ENCODE results near the gene TRPV2.

Gene TRPV2

DNA sequence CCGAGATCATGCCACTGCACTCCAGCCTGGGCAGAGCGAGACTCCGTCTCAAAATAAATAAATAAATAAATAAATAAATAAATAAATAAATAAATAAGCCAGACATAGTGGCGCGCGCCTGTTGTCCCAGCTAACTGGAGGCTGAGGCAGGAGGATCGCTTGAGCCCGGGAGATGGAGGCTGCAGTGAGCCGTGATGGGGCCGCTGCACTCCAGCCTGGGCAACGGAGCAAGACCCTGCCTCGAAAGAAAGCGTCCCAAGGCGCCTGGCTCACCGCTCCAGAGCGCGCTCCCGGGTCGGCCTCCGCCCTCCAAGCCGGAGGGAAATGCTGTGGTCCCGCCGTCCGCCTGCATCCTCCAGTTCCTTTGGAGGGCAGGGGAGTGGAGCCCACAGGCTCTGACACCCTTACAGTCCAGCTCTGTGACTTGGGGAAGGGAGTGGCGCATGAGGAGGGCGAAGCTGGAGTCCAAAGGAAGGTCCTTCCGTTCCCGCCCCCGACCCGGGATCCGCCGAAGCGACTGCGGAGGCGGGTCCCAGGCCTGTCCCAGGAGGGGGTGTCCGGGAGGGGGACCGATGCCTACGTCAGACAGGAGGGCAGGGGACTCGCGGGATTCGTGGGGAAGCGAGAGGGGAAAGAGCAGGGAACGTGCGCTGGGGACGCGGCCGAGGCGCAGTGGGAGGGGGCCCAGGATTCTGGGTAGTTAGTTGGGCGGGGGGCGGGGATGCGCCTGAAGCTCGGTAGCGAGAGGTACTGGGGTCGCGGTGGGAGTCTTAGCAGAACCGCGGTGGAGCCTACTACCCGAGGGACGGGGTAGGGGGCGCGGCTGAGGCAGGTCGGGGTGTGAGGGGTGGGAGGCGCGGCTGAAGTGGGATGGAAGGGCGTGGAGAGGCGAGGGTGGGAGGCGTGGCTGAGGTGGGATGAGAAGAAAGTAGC lies 8.4 kb upstream of the TRPV2 start:
- no peak for DNase-seq (ENCODE audit: low read depth)

GRCh38 chr17:16407911-16408588 lies 7.3 kb upstream of the TRPV2 start:
- DNase-seq (ENCODE audit: low read depth): no peak

- no peak for DNase-seq (ENCODE audit: low read depth)
Measured at GRCh38 chr17:16417399-16417798, 2.0 kb downstream of the TRPV2 start.

DNA sequence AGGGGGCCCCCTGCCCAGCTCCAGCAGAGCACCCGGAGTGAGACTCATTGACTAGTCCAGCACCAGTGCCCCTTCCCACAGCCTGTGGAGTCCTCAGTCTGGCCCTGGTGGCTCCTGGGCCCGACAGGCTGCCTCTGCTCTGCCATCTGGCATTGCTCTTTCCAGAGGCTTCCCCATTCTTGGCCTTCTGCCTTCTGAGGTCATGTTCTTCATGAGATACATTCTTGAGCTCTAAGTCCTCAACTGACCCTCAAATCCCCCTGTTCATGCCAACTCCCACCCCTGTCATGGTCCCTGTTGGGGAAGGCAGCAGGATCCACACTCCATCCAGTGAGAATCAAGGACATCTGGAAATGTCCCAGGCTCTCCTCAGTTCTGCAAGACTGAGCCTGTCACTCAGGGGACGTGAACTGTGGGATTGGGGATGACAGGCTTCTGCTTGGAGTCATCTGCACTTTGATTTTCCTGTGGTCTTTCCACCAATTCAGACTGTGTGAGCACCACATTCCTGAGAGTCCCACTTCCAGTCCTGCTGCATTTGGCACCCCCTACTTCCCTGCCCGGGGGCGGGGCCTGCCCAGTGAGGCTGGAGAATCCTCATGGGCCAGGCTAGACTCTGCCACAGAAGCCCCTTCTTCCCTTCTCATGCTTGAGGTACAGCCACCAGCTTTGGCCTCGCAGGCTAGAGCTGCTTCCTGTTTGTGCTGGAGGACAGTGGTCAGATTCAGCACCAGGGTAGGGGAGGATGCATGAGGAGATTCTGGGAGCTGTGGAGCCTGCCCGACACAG lies 2.7 kb downstream of the TRPV2 start:
- DNase-seq (ENCODE audit: low read depth): no peak

GRCh38 chr17:16418685-16419068 lies 3.3 kb downstream of the TRPV2 start:
- no peak for DNase-seq (ENCODE audit: low read depth)

DNA sequence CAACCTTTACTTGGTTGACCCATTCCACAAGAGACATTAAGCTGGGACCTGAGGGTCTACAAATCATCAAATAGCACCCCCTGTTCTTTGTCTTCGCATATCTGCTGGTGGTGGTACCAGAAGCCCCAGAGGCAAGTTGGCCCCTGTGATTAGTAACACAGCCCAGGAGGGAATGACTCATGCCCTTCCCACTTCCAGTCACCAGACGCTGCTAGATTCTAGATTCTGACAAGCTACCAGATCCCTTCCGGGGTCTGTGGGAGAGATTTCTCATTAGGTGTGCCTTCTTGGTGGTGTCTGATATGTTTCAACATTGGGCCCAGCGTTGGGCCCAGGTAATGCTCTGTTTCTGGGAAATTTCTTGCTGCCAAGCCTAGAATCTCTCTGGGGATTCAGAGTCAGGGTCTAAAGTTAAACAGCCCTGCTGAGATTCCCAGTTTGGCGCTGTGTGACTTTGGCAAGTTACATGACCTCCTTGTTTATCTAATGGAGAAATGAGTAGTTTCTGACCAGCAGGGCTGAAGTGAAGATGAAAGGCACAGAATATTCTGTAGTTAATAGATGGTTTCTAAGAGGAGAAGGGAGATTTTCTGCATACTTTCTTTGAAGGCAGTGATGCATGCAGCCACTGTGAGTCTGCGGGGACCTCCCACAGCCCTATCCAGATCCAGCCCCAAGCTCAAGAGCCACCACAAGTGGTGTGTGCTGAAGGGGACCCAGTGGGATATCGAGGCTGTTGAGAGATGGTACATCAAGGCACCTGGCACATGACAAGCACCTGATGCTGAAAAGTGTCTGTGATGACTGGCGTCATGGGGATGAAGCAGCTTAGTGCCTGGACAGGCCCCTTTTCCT lies 3.9 kb downstream of the TRPV2 start:
- DNase-seq (ENCODE audit: low read depth): peak; percentile 68

DNA sequence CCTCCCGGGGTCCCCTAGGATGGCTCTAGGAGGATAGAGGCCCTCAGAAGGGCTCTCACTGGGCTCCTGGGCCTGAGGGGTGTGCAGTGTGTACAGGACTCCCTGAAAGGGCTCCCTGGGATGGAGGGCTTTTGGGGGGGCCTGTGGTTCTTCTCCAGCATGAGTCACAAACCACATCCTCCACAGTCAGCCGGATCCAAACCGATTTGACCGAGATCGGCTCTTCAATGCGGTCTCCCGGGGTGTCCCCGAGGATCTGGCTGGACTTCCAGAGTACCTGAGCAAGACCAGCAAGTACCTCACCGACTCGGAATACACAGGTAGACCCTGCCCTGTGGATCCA lies 4.5 kb downstream of the TRPV2 start:
- DNase-seq (ENCODE audit: low read depth): no peak

DNA sequence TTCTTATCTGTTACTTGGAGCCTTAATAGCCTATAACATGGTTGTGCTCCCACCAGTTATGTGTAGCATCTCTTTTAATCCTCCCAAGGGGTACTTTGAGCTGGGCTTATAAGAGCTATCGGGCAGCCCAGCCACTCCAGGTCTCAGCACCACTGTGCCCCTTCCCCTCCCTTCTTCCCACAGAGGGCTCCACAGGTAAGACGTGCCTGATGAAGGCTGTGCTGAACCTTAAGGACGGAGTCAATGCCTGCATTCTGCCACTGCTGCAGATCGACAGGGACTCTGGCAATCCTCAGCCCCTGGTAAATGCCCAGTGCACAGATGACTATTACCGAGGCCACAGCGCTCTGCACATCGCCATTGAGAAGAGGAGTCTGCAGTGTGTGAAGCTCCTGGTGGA lies 7.0 kb downstream of the TRPV2 start:
- no peak for DNase-seq (ENCODE audit: low read depth)

- DNase-seq (ENCODE audit: low read depth): no peak
Measured at GRCh38 chr17:16423226-16423872, 8.0 kb downstream of the TRPV2 start.

- DNase-seq (ENCODE audit: low read depth): no peak
Measured at GRCh38 chr17:16425202-16425601, 9.8 kb downstream of the TRPV2 start.

DNA sequence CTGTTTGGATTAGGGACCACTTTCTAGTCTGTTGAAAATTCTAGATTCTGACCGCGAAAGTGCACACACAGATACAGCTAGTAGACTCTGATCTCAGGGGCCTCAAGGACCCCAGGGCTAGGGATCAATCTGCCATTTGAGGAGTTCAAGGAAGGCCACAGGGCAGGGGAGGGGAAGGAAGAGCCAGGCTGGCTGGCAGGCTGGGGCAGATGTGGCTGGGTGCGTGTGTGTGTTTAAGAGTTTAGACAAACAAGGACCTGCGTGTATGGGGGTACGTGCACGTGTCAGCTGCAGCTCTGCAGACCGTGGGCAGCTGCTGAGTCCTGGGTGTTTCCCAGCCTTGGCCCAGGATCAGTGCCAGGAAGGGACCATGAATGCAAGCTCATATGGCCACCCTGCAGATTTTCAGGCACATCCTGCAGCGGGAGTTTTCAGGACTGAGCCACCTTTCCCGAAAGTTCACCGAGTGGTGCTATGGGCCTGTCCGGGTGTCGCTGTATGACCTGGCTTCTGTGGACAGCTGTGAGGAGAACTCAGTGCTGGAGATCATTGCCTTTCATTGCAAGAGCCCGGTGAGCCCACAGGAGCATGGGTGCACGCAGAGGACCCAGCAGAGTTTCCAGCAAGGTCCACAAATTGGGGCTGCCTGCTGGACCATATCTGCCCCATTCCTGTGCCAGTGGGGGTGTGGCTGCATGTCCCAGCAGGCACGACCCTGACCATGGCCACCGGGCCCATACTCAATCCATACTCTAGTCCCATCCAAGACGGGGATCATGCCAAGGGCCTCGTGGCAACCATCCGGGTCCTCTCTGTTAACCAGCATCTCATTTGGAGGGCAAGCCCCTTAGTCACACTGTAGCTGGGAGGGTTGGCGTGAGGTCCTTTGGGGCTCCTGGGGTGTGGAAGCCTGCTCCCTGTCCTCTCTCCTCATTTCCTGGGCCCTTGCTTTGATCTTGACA lies 10.6 kb downstream of the TRPV2 start:
- DNase-seq (ENCODE audit: low read depth): no peak

DNA sequence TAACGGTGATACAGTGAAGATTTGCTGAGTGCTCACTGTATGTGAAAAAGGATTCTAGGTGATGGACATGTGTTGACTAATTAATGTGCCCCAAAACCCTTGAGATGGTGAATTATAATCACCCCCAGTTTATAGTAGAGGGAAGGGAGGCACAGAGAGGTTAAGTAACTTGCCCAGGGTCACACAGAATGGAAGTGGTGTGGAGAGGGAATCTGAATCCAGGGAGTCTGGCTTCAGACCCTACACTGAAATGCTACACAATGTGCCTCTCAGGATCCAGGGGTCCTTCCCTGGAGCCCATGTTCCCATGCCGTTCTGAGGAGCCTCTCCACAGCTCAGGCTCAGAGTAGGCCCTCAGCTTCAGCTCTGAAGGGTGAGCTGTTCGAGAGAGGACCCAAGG lies 11.6 kb downstream of the TRPV2 start:
- no peak for DNase-seq (ENCODE audit: low read depth)

- DNase-seq (ENCODE audit: low read depth): peak; percentile 51
Measured at GRCh38 chr17:16428098-16428882, 12.9 kb downstream of the TRPV2 start.

DNA sequence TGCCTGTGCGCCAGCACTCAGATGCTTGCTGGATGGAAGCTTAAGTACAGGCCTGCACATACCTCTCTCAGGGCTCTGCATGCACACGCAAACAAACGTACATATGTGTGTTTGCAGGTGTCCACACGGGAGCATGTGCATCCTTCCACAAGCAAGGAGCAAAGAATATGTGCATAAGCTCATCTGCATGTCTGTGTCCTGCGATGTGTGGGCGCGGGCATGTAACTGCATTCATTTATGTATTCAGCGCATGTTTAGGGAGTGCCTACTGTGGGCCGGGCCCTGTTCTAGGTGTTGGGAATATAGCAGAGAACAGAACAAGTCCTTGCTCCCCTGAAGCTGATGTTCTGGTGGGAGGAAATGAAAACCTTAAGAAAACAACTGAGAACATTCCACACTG lies 13.7 kb downstream of the TRPV2 start:
- no peak for DNase-seq (ENCODE audit: low read depth)

GRCh38 chr17:16430650-16431049 lies 15.3 kb downstream of the TRPV2 start:
- DNase-seq (ENCODE audit: low read depth): no peak

DNA sequence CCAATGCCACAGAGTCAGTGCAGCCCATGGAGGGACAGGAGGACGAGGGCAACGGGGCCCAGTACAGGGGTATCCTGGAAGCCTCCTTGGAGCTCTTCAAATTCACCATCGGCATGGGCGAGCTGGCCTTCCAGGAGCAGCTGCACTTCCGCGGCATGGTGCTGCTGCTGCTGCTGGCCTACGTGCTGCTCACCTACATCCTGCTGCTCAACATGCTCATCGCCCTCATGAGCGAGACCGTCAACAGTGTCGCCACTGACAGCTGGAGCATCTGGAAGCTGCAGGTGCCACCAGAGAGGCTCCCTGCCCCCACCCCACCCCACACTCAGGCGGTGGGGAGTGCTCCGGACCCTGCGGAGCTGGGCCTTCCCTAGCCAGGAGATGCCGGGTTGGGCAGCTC lies 16.6 kb downstream of the TRPV2 start:
- no peak for DNase-seq (ENCODE audit: low read depth)

- DNase-seq (ENCODE audit: low read depth): no peak
Measured at GRCh38 chr17:16433514-16433913, 18.1 kb downstream of the TRPV2 start.

DNA sequence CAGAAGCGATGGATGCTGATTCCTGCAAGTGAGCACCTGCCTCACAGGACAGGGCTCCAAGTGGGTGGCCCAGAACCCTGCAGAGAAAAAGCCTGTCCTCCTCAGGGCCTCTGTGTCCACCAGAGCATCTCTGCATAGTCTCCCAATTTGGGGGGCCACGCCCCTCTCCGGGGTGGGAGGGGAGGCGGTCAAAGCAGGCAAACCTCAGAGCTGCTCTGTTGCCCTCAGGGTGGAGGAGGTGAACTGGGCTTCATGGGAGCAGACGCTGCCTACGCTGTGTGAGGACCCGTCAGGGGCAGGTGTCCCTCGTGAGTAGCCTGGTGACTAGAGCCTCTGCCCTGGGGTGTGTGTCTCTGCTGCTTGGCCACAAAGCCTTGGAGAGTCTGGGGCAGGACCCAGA lies 19.3 kb downstream of the TRPV2 start:
- DNase-seq (ENCODE audit: low read depth): no peak

Measured in activated T-cell treated with anti-CD3 and anti-CD28 coated beads for 24 hours (primary cell).